Neural cell (in vitro differentiated cells): ENCODE results near the gene CDO1.

ENCODE experiments used
- EP300 ChIP-seq: fragments of 450-650 bp; conservative IDR thresholded peaks from 2 replicates; pipeline ENCODE4 v1.6.1; 2014; ENCODE audit warnings: antibody characterized with exemption, mild to moderate bottlenecking, moderate library complexity; ENCODE audit not compliant: poor library complexity, severe bottlenecking
- EZH2 ChIP-seq: fragments of 200-600, 300-800 bp; shearing (Covaris generic), sonication (generic); IDR thresholded peaks from 2 replicates; pipeline ENCODE4 v1.6.1; 2014; ENCODE audit warnings: antibody characterized with exemption, low read length, borderline replicate concordance, mild to moderate bottlenecking; ENCODE audit not compliant: insufficient read depth, poor library complexity, severe bottlenecking
- MXI1 ChIP-seq: fragments of 450-650 bp; conservative IDR thresholded peaks from 2 replicates; pipeline ENCODE4 v1.6.1; 2014; ENCODE audit warnings: antibody characterized with exemption, mild to moderate bottlenecking; ENCODE audit not compliant: poor library complexity, severe bottlenecking
- POLR2AphosphoS5 ChIP-seq: IDR thresholded peaks from 2 replicates; pipeline ENCODE4 v1.6.1; 2012
- RAD21 ChIP-seq: fragments of 450-650 bp; conservative IDR thresholded peaks from 2 replicates; pipeline ENCODE4 v1.6.1; 2014; ENCODE audit warnings: antibody characterized with exemption, mild to moderate bottlenecking, moderate library complexity
- SMC3 ChIP-seq: fragments of 450-650 bp; conservative IDR thresholded peaks from 2 replicates; pipeline ENCODE4 v1.6.1; 2014; ENCODE audit warnings: antibody characterized with exemption, mild to moderate bottlenecking, moderate library complexity; ENCODE audit not compliant: poor library complexity
- TF ChIP-seq, protein P1 (sequence below): fragments of 450-650 bp; IDR thresholded peaks from 2 replicates; pipeline ENCODE4 v1.5.1; 2014; ENCODE audit warnings: antibody characterized with exemption, mild to moderate bottlenecking, moderate library complexity; ENCODE audit not compliant: poor library complexity, severe bottlenecking
- TF ChIP-seq, protein P2 (sequence below): IDR thresholded peaks from 2 replicates; pipeline ENCODE4 v1.6.1; 2012; ENCODE audit warnings: borderline replicate concordance

DNA sequence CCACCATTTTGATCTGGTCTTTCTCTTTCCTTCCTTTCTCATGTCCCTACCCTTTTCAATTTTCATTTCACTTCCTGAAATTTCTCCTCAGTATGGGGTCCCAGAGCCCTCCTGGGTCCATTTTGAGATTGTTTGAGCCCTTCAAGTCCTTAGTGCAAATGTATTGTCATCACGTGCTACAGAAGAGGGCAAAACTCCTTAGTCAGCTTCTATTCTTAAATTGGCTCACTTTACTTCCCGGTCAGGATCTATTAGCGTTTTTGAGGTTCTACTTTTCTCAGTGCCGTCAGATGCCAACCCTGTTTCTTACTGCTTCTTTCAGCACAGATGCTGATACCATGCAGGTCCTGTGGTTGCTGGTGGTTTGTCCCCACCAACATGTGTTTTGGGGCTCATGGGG lies 19.0 kb upstream of the CDO1 start:
- TF ChIP-seq, protein P1, sequence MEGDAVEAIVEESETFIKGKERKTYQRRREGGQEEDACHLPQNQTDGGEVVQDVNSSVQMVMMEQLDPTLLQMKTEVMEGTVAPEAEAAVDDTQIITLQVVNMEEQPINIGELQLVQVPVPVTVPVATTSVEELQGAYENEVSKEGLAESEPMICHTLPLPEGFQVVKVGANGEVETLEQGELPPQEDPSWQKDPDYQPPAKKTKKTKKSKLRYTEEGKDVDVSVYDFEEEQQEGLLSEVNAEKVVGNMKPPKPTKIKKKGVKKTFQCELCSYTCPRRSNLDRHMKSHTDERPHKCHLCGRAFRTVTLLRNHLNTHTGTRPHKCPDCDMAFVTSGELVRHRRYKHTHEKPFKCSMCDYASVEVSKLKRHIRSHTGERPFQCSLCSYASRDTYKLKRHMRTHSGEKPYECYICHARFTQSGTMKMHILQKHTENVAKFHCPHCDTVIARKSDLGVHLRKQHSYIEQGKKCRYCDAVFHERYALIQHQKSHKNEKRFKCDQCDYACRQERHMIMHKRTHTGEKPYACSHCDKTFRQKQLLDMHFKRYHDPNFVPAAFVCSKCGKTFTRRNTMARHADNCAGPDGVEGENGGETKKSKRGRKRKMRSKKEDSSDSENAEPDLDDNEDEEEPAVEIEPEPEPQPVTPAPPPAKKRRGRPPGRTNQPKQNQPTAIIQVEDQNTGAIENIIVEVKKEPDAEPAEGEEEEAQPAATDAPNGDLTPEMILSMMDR = no peak
- TF ChIP-seq MXI1 = no peak
- TF ChIP-seq EZH2 = no peak
- TF ChIP-seq POLR2AphosphoS5 = no peak
- TF ChIP-seq EP300 = no peak
- TF ChIP-seq, protein P2, sequence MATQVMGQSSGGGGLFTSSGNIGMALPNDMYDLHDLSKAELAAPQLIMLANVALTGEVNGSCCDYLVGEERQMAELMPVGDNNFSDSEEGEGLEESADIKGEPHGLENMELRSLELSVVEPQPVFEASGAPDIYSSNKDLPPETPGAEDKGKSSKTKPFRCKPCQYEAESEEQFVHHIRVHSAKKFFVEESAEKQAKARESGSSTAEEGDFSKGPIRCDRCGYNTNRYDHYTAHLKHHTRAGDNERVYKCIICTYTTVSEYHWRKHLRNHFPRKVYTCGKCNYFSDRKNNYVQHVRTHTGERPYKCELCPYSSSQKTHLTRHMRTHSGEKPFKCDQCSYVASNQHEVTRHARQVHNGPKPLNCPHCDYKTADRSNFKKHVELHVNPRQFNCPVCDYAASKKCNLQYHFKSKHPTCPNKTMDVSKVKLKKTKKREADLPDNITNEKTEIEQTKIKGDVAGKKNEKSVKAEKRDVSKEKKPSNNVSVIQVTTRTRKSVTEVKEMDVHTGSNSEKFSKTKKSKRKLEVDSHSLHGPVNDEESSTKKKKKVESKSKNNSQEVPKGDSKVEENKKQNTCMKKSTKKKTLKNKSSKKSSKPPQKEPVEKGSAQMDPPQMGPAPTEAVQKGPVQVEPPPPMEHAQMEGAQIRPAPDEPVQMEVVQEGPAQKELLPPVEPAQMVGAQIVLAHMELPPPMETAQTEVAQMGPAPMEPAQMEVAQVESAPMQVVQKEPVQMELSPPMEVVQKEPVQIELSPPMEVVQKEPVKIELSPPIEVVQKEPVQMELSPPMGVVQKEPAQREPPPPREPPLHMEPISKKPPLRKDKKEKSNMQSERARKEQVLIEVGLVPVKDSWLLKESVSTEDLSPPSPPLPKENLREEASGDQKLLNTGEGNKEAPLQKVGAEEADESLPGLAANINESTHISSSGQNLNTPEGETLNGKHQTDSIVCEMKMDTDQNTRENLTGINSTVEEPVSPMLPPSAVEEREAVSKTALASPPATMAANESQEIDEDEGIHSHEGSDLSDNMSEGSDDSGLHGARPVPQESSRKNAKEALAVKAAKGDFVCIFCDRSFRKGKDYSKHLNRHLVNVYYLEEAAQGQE = no peak
- TF ChIP-seq RAD21 = no peak
- TF ChIP-seq SMC3 = no peak
